Upper lobe of right lung (tissue), 1 donor: ENCODE data around the gene UBA52. TPM values are rescaled to one million over a fixed set of nuclear protein-coding genes. Genes with fewer than 3 reads are reported as not detected.
A peak's percentile ranks its signal among the peaks of the same experiment; 100 is the strongest.
"Not testable (repeated sequence)": the region's sequence is repeated elsewhere in the genome, so short reads cannot be mapped to it uniquely, and the experiment has no call there.

ENCODE experiments used
- ATAC-seq: fragments of 200-7000 bp; cut with Tn5 transposase; one replicate; pipeline ENCODE4 v1.9.1; 2020; ENCODE audit warnings: mild to moderate bottlenecking, moderate library complexity
- DNase-seq: peaks from one replicate; pipeline ENCODE4 v3.0.0-alpha.2; 2020
- H3K27ac ChIP-seq: fragments of 200-600 bp; one replicate; pipeline ENCODE4 v1.8.0; 2022
- H3K27me3 ChIP-seq: fragments of 200-600 bp; one replicate; pipeline ENCODE4 v1.8.0; 2022; ENCODE audit warnings: mild to moderate bottlenecking
- H3K36me3 ChIP-seq: fragments of 200-600 bp; one replicate; pipeline ENCODE4 v1.8.0; 2022
- H3K4me1 ChIP-seq: fragments of 200-600 bp; one replicate; pipeline ENCODE4 v1.8.0; 2022
- H3K4me3 ChIP-seq: fragments of 200-600 bp; one replicate; pipeline ENCODE4 v1.8.0; 2022; ENCODE audit warnings: mild to moderate bottlenecking
- H3K9me3 ChIP-seq: fragments of 200-600 bp; one replicate; pipeline ENCODE4 v1.8.0; 2022
- CTCF ChIP-seq: fragments of 200-600 bp; IDR thresholded peaks from one replicate; pipeline ENCODE4 v1.8.0; 2022; ENCODE audit warnings: antibody characterized with exemption
- intact Hi-C: fragments of 100-400 bp; cut with DNase I; formaldehyde crosslinking; loops from one replicate; pipeline ENCODE4 v1.11.0; 2022
- total RNA-seq: library from RNA; stranded (reverse); fragmentation: NEBNext Ultra II Directional; extraction: Animal tissue kit (Norgen Biotek cat#: 25700); gene quantifications from one replicate; pipeline ENCODE4 v1.2.1, GENCODE V29; 2021
- donor health status: DM: no; HTN: yes; CAD: no; lungs with severe emphysema.

Gene UBA52
- total RNA-seq, 1 donor from 2014 or later = 840 TPM

GRCh38 chr19:18537431-18537830, 34.2 kb upstream of the UBA52 start:
- DNase-seq (no peak), ATAC-seq (no peak)
- H3K4me1 ChIP-seq = peaks cover 8% of the 10 kb centered on the region
- H3K27me3 ChIP-seq = no peaks in the 10 kb centered on the region
- peaks cover 83% of the 10 kb centered on the region for H3K36me3 ChIP-seq
- H3K4me3 ChIP-seq = no peak overlapping the region
- intact Hi-C loops = no loop called here
- no peak for TF ChIP-seq CTCF
- H3K27ac ChIP-seq = no peak overlapping the region
- H3K9me3 ChIP-seq = no peaks in the 10 kb centered on the region

- H3K9me3 ChIP-seq = no peaks in the 10 kb centered on the region
- H3K4me1 ChIP-seq = peaks cover 8% of the 10 kb centered on the region
- no peak for TF ChIP-seq CTCF
- no peak for ATAC-seq
- H3K27me3 ChIP-seq = no peaks in the 10 kb centered on the region
- peaks cover 76% of the 10 kb centered on the region for H3K36me3 ChIP-seq
- DNase-seq = no peak
- H3K4me3 ChIP-seq = no peak overlapping the region
- intact Hi-C loops = no loop called here
- H3K27ac ChIP-seq = no peak overlapping the region
These were observed 33.5 kb upstream of the UBA52 start for GRCh38 chr19:18538115-18538514.

- Histone ChIP-seq H3K4me3 (no peak overlapping the region), H3K9me3 (no peaks in the 10 kb centered on the region), H3K27me3 (no peaks in the 10 kb centered on the region), H3K4me1 (peaks cover 15% of the 10 kb centered on the region), H3K36me3 (peaks cover 67% of the 10 kb centered on the region), H3K27ac (no peak overlapping the region)
- TF ChIP-seq CTCF = no peak
- DNase-seq (no peak), ATAC-seq (no peak)
- intact Hi-C loops = no loop called here
These were observed 32.3 kb upstream of the UBA52 start for GRCh38 chr19:18539372-18539771.

GRCh38 chr19:18540200-18540599, 31.5 kb upstream of the UBA52 start:
- intact Hi-C loops, ATAC-seq, H3K9me3 ChIP-seq, H3K27me3 ChIP-seq, DNase-seq, H3K27ac ChIP-seq, H3K4me3 ChIP-seq: not testable (repeated sequence)
- peaks cover 15% of the 10 kb centered on the region for H3K4me1 ChIP-seq
- H3K36me3 ChIP-seq = peaks cover 59% of the 10 kb centered on the region

- no peak overlapping the region for H3K27ac ChIP-seq
- no peaks in the 10 kb centered on the region for H3K9me3 ChIP-seq
- no peak for ATAC-seq
- intact Hi-C loops = no loop called here
- H3K4me3 ChIP-seq = no peak overlapping the region
- peaks cover 15% of the 10 kb centered on the region for H3K4me1 ChIP-seq
- no peaks in the 10 kb centered on the region for H3K27me3 ChIP-seq
- TF ChIP-seq CTCF = no peak
- DNase-seq = no peak
- peaks cover 49% of the 10 kb centered on the region for H3K36me3 ChIP-seq
These were observed 30.2 kb upstream of the UBA52 start for GRCh38 chr19:18541258-18541991.

GRCh38 chr19:18541992-18542940, 29.4 kb upstream of the UBA52 start:
- intact Hi-C loops = no loop called here
- Histone ChIP-seq H3K4me3 (peak overlapping the region; percentile 54), H3K27me3 (no peaks in the 10 kb centered on the region), H3K36me3 (peaks cover 40% of the 10 kb centered on the region), H3K27ac (peak overlapping the region; percentile 71), H3K4me1 (peaks cover 15% of the 10 kb centered on the region), H3K9me3 (no peaks in the 10 kb centered on the region)
- no peak for TF ChIP-seq CTCF
- DNase-seq (no peak), ATAC-seq (peak; percentile 1)
